Measurements from ENCODE around the gene FBXO21. TPM values are rescaled to one million over a fixed set of nuclear protein-coding genes. Genes with fewer than 3 reads are reported as not detected.

The FBXO21 gene
- total and polyA plus RNA-seq, 4 donors: 9.7 to 111 (median 29.4) TPM

GRCh38 chr12:117180758-117181467 lies 9.4 kb downstream of the FBXO21 start:
- H3K9ac ChIP-seq (ENCODE audit: insufficient read depth in 1 of 2, low read length in 2 of 2): no peak overlapping the region
- TF ChIP-seq CTCF (IDR thresholded peaks at IDR 0.05; ENCODE audit: control extremely low read depth, extremely low read depth): no peak
- H3K27me3 ChIP-seq (ENCODE audit: control insufficient read depth in 3 of 3, insufficient read depth in 3 of 3, low read length in 2 of 3): no peaks in the 10 kb centered on the region
- H3K4me3 ChIP-seq: no peak overlapping the region
- DNase-seq: no peak
- H3K36me3 ChIP-seq (ENCODE audit: control insufficient read depth in 4 of 4, insufficient read depth in 4 of 4, low read length in 4 of 4): peaks cover 18 to 59% (median 31%) of the 10 kb centered on the region in 4 donors
- 72 to 85% methylated on average over 4 of the region's 4 CpGs for WGBS, 2 donors
- no peak overlapping the region for H3K27ac ChIP-seq (ENCODE audit: low read depth in 1 of 2, low read length in 1 of 2)
- H3K9me3 ChIP-seq (ENCODE audit: control insufficient read depth in 4 of 4, insufficient read depth in 3 of 4, low read length in 3 of 4): peaks cover 0 to 4% (median 0%) of the 10 kb centered on the region in 4 donors
- ATAC-seq (ENCODE audit: insufficient read depth, low FRiP score): no peak
- H3K4me1 ChIP-seq (ENCODE audit: control insufficient read depth in 5 of 5, insufficient read depth in 5 of 5, low read length in 5 of 5): peaks cover 0 to 2% (median 0%) of the 10 kb centered on the region in 5 donors

- Histone ChIP-seq H3K9ac (ENCODE audit: insufficient read depth in 1 of 2, low read length in 2 of 2) (no peak overlapping the region), H3K9me3 (ENCODE audit: control insufficient read depth in 4 of 4, insufficient read depth in 3 of 4, low read length in 3 of 4) (peaks cover 0 to 4% (median 0%) of the 10 kb centered on the region in 4 donors), H3K4me1 (ENCODE audit: control insufficient read depth in 5 of 5, insufficient read depth in 5 of 5, low read length in 5 of 5) (peaks cover 0 to 2% (median 0%) of the 10 kb centered on the region in 5 donors), H3K27ac (ENCODE audit: low read depth in 1 of 2, low read length in 1 of 2) (no peak overlapping the region), H3K36me3 (ENCODE audit: control insufficient read depth in 4 of 4, insufficient read depth in 4 of 4, low read length in 4 of 4) (peaks cover 25 to 58% (median 40%) of the 10 kb centered on the region in 4 donors), H3K27me3 (ENCODE audit: control insufficient read depth in 3 of 3, insufficient read depth in 3 of 3, low read length in 2 of 3) (no peaks in the 10 kb centered on the region), H3K4me3 (no peak overlapping the region)
- DNase-seq: no peak
- ATAC-seq (ENCODE audit: insufficient read depth, low FRiP score): no peak
- TF ChIP-seq CTCF (IDR thresholded peaks at IDR 0.05; ENCODE audit: control extremely low read depth, extremely low read depth): no peak
- WGBS, 2 donors: 95 to 96% methylated on average over 2 of the region's 2 CpGs
Measured at GRCh38 chr12:117178745-117179144, 11.5 kb downstream of the FBXO21 start.

- Histone ChIP-seq H3K9me3 (ENCODE audit: control insufficient read depth in 4 of 4, insufficient read depth in 3 of 4, low read length in 3 of 4) (peaks cover 0 to 4% (median 0%) of the 10 kb centered on the region in 4 donors), H3K4me3 (no peak overlapping the region), H3K9ac (ENCODE audit: insufficient read depth in 1 of 2, low read length in 2 of 2) (no peak overlapping the region), H3K27ac (ENCODE audit: low read depth in 1 of 2, low read length in 1 of 2) (no peak overlapping the region), H3K4me1 (ENCODE audit: control insufficient read depth in 5 of 5, insufficient read depth in 5 of 5, low read length in 5 of 5) (peaks cover 0 to 2% (median 0%) of the 10 kb centered on the region in 5 donors), H3K36me3 (ENCODE audit: control insufficient read depth in 4 of 4, insufficient read depth in 4 of 4, low read length in 4 of 4) (peaks cover 27 to 62% (median 40%) of the 10 kb centered on the region in 4 donors), H3K27me3 (ENCODE audit: control insufficient read depth in 3 of 3, insufficient read depth in 3 of 3, low read length in 2 of 3) (no peaks in the 10 kb centered on the region)
- ATAC-seq (ENCODE audit: insufficient read depth, low FRiP score) (no peak), DNase-seq (no peak)
- TF ChIP-seq CTCF (IDR thresholded peaks at IDR 0.05; ENCODE audit: control extremely low read depth, extremely low read depth): no peak
- WGBS, 2 donors: 88 to 90% methylated on average over 10 of the region's 10 CpGs
Measured at GRCh38 chr12:117178301-117178700, 12.0 kb downstream of the FBXO21 start.

All from lung (tissue), 12 donors.